Measurements from ENCODE around the gene DPY19L1.
"Not testable (repeated sequence)": the region's sequence is repeated elsewhere in the genome, so short reads cannot be mapped to it uniquely, and the experiment has no call there.

Gene DPY19L1

DNA sequence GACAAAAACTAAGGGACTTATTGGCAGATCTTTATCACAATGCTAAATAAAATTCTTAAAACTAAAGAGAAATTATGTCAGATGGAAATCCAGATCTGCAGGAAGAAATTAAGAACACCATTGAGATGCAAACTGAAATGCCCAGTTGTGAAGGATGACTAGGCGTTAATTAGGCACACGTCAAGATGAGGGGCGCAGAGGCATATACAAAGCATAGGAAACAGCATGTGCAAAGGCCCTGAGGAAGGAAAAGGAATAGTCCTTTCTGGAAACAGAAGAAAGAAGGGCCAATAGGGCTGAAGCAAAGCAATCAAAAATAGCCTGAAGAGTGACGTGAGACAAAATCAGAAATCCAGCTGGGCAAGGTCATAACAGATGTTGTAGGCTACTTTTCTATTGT is 53.1 kb downstream of the DPY19L1 start:
- DNase-seq, result not testable (repeated sequence)

DNA sequence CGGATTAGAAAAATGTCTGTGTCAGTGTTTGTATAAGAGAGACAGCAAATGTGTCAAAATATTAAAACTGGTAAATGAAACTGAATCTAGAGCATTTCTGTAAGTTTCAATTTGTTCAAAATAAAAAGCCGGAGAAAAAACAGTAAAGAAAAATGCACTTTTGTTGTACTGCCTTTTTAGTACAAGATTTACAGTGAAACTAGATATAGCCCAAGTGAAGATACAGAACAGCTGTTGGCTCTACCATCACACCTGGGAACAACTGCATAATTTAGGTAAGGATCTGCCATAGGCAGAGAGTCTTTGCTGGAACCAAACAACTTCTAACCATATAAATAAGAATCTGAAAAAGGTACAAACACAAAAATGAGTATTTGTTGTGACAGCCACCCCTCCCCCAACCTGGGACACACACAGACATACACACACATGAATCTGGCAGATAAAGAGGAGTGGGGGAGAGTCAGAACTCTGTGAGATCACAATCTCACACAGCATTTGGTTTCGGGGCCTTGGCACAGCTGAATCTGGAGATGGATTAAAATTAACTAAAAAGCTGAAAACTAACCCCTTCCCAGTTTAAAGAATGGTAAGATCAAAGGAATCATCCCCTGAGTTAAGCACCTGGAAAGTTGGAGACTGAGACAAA is 54.8 kb downstream of the DPY19L1 start:
- no peak for DNase-seq

GRCh38 chr7:34979124-34979523 is 58.2 kb downstream of the DPY19L1 start:
- DNase-seq, result not testable (repeated sequence)

GRCh38 chr7:34973400-34973760 is 63.9 kb downstream of the DPY19L1 start:
- no peak for DNase-seq

DNA sequence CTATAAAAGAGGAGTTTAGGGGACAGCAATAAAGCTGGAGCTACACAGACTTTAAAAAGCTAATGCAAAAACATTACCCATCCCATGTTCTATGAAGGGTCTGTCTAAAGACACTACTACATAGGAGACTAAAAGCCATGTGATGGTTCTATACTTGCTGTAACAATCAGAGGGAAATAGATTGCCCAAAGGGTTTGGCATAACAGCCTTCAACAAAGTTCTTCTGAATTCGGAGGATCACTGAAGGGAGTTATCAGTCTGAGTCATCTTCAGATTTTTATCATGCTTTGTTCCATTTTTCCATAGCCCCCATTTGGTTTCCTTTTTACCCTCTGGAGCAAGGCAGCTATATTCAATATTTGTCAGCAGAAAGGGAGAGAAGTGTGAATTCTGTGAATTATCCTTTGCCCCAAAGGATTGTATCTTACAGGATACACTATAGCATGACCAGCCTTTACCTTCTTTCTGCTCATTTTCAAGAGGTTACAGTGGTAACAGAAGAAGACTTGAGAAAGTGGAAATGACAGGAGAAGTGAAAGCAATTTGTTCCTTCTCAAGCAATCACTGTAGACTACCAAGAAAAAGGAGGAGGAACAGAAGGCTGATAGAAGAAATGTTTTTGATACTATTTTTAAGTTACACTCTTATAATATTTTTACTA is 64.4 kb downstream of the DPY19L1 start:
- DNase-seq, result not testable (repeated sequence)

GRCh38 chr7:34967818-34968217 is 69.5 kb downstream of the DPY19L1 start:
- not testable (repeated sequence) for DNase-seq

GRCh38 chr7:34966504-34966903 is 70.8 kb downstream of the DPY19L1 start:
- DNase-seq, result not testable (repeated sequence)

DNA sequence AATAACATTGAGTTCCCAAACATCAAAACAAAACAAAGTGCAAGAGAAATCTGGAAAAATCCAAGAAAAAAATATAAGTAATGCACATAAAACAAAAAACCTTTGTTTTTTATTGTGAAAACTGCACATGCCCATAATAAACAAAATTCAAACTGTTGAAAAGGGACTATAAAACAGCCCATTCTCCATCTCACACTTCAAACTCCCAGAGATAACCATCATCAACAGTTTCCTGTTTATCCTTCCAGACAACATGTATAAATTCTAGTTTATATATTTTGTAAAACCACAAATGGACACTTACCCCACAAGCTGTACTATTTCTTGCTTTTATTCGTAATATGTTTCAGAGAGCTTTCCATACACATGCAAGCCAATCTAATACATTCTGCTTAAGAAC is 79.3 kb downstream of the DPY19L1 start:
- no peak for DNase-seq

DNA sequence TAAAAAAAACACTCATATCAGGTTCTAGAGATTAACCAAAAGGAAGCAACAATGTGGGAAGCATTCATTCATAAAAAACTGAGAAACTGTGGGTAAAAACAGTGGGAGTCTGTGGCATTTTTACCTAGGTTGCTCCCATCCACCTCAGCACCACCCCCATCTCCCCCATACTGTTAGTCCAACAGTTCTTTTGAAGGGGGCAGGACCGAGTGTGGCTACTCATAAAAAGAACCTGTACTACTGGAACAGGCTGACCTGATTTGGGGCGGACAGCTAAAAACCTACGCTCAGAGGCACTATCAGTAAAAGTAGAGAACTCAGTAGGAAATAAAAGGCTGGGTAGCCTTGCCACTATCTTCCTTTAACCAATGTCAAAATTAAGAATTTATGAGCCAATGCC is 84.5 kb downstream of the DPY19L1 start:
- no peak for DNase-seq

- DNase-seq, result no peak
These were observed 87.9 kb downstream of the DPY19L1 start for GRCh38 chr7:34949361-34949760.

- not testable (repeated sequence) for DNase-seq
These were observed 89.9 kb downstream of the DPY19L1 start for GRCh38 chr7:34947427-34947826.

DNA sequence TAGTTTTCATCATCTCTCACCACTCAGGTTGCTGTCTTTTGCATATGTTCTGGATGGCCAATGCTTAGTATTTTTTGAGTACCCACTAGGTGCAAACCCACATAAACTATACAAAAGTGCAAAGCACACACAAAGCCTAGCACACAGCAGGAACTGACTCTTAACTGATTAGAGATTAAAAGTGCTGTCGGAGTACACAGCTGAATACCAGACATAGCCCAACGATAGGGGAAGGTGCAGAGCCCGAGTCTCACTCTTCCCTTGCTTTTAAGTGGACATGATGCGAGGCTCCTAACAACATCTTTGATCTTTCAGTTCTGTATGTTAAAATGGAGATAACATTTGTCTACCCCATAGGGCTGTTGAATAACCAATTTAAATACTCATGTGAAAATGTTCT is 90.8 kb downstream of the DPY19L1 start:
- DNase-seq, result no peak

DNA sequence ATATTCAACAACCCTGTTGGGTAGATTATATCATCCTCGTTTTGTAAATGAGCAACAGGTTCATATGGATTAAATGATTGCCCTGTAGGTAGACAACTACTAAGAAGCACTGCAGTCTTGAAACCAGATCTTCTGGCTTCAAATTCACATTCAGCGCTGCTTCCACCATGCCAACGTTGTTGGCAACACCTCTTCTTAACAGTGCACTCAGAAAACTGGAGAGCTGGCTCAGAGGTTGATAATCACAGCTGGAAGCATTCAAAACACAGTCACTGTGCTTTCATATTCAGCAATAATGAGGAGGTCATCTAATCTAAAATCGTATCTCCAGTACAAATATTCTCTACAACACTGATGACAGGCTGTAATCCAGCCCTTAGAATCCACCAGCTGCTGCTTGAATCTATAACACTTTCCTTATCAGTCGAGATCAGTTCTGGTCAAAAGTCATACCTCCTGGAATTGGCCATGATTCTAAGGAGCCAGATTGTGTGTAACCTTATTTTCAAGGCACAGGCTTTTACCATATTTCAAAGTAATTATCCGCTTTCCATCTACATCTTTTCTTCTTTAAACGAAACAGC is 91.3 kb downstream of the DPY19L1 start:
- DNase-seq, result not testable (repeated sequence)

DNA sequence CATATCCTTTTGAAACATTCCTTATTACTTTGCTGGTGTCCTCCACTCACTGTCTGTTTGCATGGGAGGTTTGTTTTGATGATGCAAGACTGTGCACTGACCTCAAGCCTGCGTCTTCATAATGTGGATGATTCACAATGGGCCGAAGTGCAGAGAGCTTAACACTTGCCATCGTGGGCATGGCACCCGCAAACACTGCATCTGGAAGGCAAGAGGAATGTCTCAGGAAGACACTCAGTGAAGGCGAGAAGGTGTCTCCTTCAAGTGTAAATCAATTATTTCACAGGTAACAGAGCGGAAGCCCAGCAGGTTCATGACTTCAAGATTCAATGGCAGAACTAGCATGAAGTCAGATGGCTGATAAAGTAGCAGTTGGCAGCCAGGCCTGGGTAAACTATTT is 98.1 kb downstream of the DPY19L1 start:
- no peak for DNase-seq

DNA sequence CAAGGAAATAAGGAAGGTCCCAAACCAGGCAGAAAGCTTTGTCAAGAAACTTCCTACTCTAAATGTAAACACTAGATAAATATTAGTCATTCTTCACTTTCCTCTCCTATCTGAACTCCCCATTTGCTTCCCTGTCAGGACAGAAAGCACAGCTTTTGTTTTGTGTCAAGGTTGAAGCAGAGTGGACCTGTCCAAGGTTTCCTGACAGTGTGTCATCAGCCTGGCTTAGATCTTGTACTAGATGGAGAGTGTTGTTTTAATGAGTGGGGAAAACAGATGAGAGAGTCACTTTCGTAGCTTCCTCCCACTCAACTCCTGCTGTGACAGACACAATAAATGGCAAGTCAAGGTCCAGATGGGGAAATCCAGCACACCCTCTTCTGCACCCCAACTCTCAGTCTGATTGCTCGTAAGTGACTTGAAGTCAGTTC is 101.5 kb downstream of the DPY19L1 start:
- DNase-seq, result not testable (repeated sequence)

- no peak for DNase-seq
These were observed 105.5 kb downstream of the DPY19L1 start for GRCh38 chr7:34931739-34932138.

GRCh38 chr7:34929783-34930182 is 107.5 kb downstream of the DPY19L1 start:
- DNase-seq, result not testable (repeated sequence)

DNA sequence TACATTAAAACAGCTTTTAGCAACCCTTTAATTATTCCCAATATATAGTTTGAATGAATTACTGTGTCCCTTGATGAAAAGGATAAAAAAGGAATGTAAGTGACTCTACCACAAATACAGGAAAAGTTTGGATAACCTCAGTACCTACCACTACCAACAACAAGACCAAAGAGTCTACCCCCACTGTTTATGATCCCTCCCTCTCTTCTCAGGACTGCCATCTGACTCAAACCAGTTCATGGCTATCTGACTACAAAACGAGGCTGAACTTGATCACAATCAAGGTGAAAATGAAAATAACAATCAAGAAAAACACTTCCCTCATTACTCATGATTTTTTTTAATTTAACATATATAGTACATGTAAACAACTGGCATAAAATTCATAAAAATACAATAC is 108.7 kb downstream of the DPY19L1 start:
- no peak for DNase-seq

DNA sequence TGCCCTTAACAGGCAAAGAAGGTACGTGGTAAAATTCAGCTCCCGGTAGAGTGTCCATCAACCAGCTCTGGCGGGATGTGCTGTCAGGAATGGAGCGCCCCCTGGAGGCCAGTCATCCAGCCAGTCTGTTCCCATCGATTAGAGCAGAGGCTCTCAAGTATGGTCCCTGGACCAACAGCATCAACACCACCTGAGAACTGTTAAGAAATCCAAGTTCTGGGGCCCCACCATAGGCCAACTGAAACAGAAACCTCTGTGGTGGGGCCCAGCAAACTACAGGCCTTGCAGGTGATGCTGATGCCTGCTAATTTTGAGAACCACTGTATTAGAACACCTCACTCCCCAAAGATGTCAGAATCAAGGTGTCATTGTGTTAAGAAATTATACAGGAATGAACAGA is 109.2 kb downstream of the DPY19L1 start:
- peak in 1 of 2 donors; percentile 33 for DNase-seq

GRCh38 chr7:34920470-34920869 is 116.8 kb downstream of the DPY19L1 start:
- not testable (repeated sequence) for DNase-seq

GRCh38 chr7:34919038-34919437 is 118.2 kb downstream of the DPY19L1 start:
- DNase-seq, result not testable (repeated sequence)

- not testable (repeated sequence) for DNase-seq
These were observed 119.0 kb downstream of the DPY19L1 start for GRCh38 chr7:34918198-34918861.

DNA sequence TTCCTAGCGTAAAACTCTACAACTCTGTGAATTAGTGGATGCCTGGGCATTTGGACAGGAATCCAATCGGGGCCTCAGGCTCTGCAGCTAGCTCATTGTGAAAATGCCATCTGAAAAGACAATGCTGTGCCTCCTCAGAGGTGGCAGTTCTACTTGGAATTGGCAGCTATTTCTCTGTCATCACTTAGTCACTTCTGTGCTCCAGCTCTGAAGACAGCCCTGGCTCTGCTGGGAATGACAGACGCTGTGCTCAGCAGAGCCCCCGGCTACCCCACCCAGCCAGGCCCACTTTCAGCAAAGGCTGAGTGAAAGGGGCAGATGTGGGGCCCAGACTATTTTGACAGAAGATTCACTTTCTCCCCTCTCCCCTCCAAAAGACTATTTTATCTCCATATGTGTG is 119.8 kb downstream of the DPY19L1 start:
- DNase-seq, result not testable (repeated sequence)

DNA sequence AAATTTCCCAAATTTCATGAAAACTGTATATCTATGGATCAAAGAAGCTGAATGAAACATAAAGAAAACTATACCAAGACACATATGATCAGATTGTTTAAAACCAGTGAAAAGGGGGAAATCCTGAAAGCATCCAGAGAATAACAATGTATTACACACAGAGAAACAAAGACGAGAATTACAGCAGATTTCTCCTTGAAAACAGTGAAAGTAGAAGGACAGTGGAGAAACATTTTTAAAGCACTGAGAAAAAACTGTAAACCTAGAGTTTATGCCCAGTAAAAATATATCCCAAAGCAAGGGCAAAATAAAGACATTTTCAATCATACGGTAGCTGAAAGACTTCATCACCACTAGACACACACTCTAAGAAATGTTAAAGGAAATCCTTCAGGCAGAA is 121.0 kb downstream of the DPY19L1 start:
- no peak for DNase-seq
